Measurements from ENCODE around the gene SERPINA6. TPM values are rescaled to one million over a fixed set of nuclear protein-coding genes. Genes with fewer than 3 reads are reported as not detected.
A peak's percentile ranks its signal among the peaks of the same experiment; 100 is the strongest.
"Not testable (repeated sequence)": the region's sequence is repeated elsewhere in the genome, so short reads cannot be mapped to it uniquely, and the experiment has no call there.

The SERPINA6 gene
- total RNA-seq, 1 donor from 2014 or later, result not detected

DNA sequence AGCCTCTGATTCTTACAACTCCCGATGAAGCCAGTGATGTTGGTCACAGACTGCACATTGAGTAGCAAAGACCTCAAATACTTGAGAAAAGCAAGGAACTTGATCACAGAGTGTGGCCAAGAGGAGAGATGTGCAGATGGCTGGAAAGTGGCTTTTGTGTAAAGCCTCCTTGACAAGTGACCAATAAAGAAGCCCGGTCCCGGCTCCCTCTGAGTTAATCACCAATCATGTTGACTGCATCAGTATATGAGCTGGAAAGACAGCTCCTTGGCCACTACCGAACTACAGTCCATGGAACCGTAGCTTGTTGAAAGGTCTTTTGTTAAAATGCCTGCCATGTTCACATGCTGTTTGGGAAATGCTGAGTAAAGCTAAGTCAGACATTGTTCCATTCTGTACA is 23.7 kb upstream of the SERPINA6 start:
- Histone ChIP-seq H3K9me3 (no peaks in the 10 kb centered on the region), H3K27me3 (peaks cover 6% of the 10 kb centered on the region), H3K27ac (no peak overlapping the region), H3K4me1 (peaks cover 9% of the 10 kb centered on the region), H3K36me3 (no peaks in the 10 kb centered on the region), H3K4me3 (no peak overlapping the region)
- intact Hi-C loops (cut with DNase I), result no loop called here
- DNase-seq (no peak), ATAC-seq (no peak)
- TF ChIP-seq, protein P1, sequence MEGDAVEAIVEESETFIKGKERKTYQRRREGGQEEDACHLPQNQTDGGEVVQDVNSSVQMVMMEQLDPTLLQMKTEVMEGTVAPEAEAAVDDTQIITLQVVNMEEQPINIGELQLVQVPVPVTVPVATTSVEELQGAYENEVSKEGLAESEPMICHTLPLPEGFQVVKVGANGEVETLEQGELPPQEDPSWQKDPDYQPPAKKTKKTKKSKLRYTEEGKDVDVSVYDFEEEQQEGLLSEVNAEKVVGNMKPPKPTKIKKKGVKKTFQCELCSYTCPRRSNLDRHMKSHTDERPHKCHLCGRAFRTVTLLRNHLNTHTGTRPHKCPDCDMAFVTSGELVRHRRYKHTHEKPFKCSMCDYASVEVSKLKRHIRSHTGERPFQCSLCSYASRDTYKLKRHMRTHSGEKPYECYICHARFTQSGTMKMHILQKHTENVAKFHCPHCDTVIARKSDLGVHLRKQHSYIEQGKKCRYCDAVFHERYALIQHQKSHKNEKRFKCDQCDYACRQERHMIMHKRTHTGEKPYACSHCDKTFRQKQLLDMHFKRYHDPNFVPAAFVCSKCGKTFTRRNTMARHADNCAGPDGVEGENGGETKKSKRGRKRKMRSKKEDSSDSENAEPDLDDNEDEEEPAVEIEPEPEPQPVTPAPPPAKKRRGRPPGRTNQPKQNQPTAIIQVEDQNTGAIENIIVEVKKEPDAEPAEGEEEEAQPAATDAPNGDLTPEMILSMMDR (IDR thresholded peaks at IDR 0.05), result no peak

DNA sequence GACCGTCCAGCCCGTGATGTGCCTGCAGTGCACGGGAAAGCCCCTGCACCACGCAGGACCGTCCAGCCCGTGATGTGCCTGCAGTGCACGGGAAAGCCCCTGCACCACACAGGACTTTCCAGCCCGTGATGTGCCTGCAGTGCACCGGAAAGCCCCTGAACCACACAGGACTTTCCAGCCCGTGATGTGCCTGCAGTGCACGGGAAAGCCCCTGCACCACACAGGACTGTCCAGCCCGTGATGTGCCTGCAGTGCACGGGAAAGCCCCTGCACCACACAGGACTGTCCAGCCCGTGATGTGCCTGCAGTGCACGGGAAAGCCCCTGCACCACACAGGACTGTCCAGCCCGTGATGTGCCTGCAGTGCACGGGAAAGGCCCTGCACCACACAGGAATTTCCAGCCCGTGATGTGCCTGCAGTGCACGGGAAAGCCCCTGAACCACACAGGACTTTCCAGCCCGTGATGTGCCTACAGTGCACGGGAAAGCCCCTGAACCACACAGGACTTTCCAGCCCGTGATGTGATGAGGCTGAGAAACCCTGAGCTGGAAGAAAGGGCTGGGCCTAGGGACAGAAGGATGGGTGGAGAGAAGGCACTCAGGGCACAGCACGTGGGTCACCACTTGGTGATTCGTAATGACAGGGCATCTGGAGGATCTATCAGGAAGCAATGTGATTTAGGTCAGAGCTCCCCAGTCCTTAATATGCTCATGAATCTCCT is 23.1 kb upstream of the SERPINA6 start:
- H3K4me3 ChIP-seq; H3K9me3 ChIP-seq; H3K27me3 ChIP-seq; H3K36me3 ChIP-seq; ATAC-seq; DNase-seq; intact Hi-C loops (cut with DNase I); H3K27ac ChIP-seq: not testable (repeated sequence)
- peaks cover 12% of the 10 kb centered on the region for H3K4me1 ChIP-seq

- intact Hi-C loops (cut with DNase I), result no loop called here
- DNase-seq, result no peak
- Histone ChIP-seq H3K27ac (no peak overlapping the region), H3K27me3 (peaks cover 6% of the 10 kb centered on the region), H3K4me3 (no peak overlapping the region), H3K4me1 (peaks cover 12% of the 10 kb centered on the region), H3K9me3 (no peaks in the 10 kb centered on the region), H3K36me3 (no peaks in the 10 kb centered on the region)
- TF ChIP-seq, protein P1 (IDR thresholded peaks at IDR 0.05), result no peak
- no peak for ATAC-seq
Observed at GRCh38 chr14:94345344-94346064, 22.4 kb upstream of the SERPINA6 start.

- TF ChIP-seq, protein P1 (IDR thresholded peaks at IDR 0.05), result no peak
- Histone ChIP-seq H3K9me3 (no peaks in the 10 kb centered on the region), H3K4me1 (peaks cover 12% of the 10 kb centered on the region), H3K36me3 (no peaks in the 10 kb centered on the region), H3K4me3 (no peak overlapping the region), H3K27me3 (peaks cover 2% of the 10 kb centered on the region), H3K27ac (no peak overlapping the region)
- DNase-seq, result no peak
- ATAC-seq, result no peak
- intact Hi-C loops (cut with DNase I), result no loop called here
Observed at GRCh38 chr14:94344389-94344788, 21.3 kb upstream of the SERPINA6 start.

DNA sequence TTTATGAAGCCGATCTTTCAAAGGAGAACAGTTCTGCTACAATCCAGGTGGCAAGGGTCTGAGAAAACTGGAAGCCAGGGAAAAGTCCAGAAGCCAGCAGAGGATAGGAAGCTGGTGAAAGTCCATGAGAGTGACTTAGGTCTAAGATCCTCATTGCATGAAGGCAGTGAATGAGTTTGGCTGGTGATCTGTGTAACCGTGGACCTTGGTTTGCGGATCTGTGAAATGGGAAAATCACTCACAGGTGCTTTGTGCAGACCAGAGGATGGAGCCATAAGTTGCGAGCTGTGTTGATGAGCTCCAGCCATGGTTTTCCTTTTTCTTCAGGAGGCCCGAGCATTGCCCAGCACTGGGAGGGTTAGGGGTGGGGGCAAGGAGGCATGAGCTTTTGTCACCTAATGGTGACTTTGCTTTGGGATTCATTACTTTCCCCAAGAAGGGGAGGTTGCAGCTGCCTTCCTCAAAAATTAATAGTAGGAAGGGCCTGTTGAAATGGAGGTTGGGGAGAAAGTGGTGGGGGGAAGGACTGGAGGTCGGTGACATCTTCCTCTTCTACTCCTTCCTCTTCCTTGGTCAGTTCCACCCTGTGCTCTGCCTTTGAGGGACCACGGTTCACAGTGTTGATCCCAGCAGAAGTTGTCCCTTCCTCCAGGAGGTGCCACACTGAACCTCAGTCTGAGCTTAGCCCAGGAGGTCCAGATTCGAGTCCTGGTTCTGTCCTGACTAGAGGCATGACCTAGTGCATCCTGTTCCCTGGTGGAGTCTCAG is 20.3 kb upstream of the SERPINA6 start:
- no peaks in the 10 kb centered on the region for H3K36me3 ChIP-seq
- peaks cover 12% of the 10 kb centered on the region for H3K4me1 ChIP-seq
- H3K4me3 ChIP-seq, result no peak overlapping the region
- TF ChIP-seq, protein P1 (IDR thresholded peaks at IDR 0.05), result no peak
- no peak for DNase-seq
- H3K9me3 ChIP-seq, result no peaks in the 10 kb centered on the region
- H3K27me3 ChIP-seq, result no peaks in the 10 kb centered on the region
- H3K27ac ChIP-seq, result no peak overlapping the region
- peak; percentile 21 for ATAC-seq
- intact Hi-C loops (cut with DNase I), result no loop called here

All from upper lobe of right lung (tissue), 1 donor.